H9 (cell line): ENCODE measurements around the gene ARAP1. TPM values are rescaled to one million over a fixed set of nuclear protein-coding genes. Genes with fewer than 3 reads are reported as not detected.

Source experiments
- DNase-seq: peaks from one replicate; pipeline ENCODE4 v3.0.0-alpha.2; 2017
- H2AFZ ChIP-seq: one replicate; pipeline ENCODE4 v1.6.1; 2013; ENCODE audit warnings: mild to moderate bottlenecking, low read length, control low read depth, moderate library complexity
- H2AK5ac ChIP-seq: 2 replicates; pipeline ENCODE4 v1.6.1; 2013; ENCODE audit warnings: low read length, control low read depth, mixed read lengths; ENCODE audit not compliant: insufficient read length
- H2BK120ac ChIP-seq: one replicate; pipeline ENCODE4 v1.6.1; 2013; ENCODE audit warnings: low read depth, mild to moderate bottlenecking, low read length, control low read depth, inconsistent platforms; ENCODE audit not compliant: poor library complexity, severe bottlenecking
- H2BK12ac ChIP-seq: 2 replicates; pipeline ENCODE4 v1.6.1; 2013; ENCODE audit warnings: low read length, control low read depth, mixed read lengths, low read depth; ENCODE audit not compliant: insufficient read length
- H2BK15ac ChIP-seq: 2 replicates; pipeline ENCODE4 v1.6.1; 2013; ENCODE audit warnings: low read depth, low read length, control low read depth
- H2BK20ac ChIP-seq: one replicate; pipeline ENCODE4 v1.6.1; 2013; ENCODE audit warnings: low read depth, mild to moderate bottlenecking, low read length, control low read depth, inconsistent platforms; ENCODE audit not compliant: poor library complexity, severe bottlenecking
- H2BK5ac ChIP-seq: 2 replicates; pipeline ENCODE4 v1.6.1; 2013; ENCODE audit warnings: low read length, control low read depth, mixed read lengths; ENCODE audit not compliant: insufficient read length
- H3K14ac ChIP-seq: 2 replicates; pipeline ENCODE4 v1.6.1; 2013; ENCODE audit warnings: low read length, control low read depth; ENCODE audit not compliant: insufficient read depth
- H3K18ac ChIP-seq: 2 replicates; pipeline ENCODE4 v1.6.1; 2013; ENCODE audit warnings: low read depth, mild to moderate bottlenecking, mixed read lengths, low read length, control low read depth; ENCODE audit not compliant: insufficient read length
- H3K23ac ChIP-seq: 2 replicates; pipeline ENCODE4 v1.6.1; 2013; ENCODE audit warnings: low read length, control low read depth, mixed read lengths, low read depth; ENCODE audit not compliant: insufficient read length
- H3K23me2 ChIP-seq: 2 replicates; pipeline ENCODE4 v1.6.1; 2013; ENCODE audit warnings: low read depth, mild to moderate bottlenecking, mixed read lengths, low read length, control low read depth; ENCODE audit not compliant: insufficient read length, poor library complexity, severe bottlenecking
- H3K27ac ChIP-seq: 2 replicates; pipeline ENCODE4 v1.5.1; 2013; ENCODE audit warnings: low read length, control low read depth, mixed read lengths, low read depth; ENCODE audit not compliant: insufficient read length
- H3K27me3 ChIP-seq: 2 replicates; pipeline ENCODE4 v1.6.1; 2013; ENCODE audit warnings: low read length, control low read depth, inconsistent platforms; ENCODE audit not compliant: insufficient read depth
- H3K4ac ChIP-seq: 2 replicates; pipeline ENCODE4 v1.6.1; 2013; ENCODE audit warnings: low read depth, mild to moderate bottlenecking, control low read depth, inconsistent platforms, low read length, moderate library complexity
- H3K4me1 ChIP-seq: 2 replicates; pipeline ENCODE4 v1.6.1; 2013; ENCODE audit warnings: low read length, control low read depth, inconsistent platforms; ENCODE audit not compliant: insufficient read depth
- H3K4me2 ChIP-seq: 2 replicates; pipeline ENCODE4 v1.6.1; 2013; ENCODE audit warnings: low read length, control low read depth, mixed read lengths; ENCODE audit not compliant: insufficient read length, insufficient read depth
- H3K56ac ChIP-seq: 2 replicates; pipeline ENCODE4 v1.6.1; 2013; ENCODE audit warnings: low read depth, mild to moderate bottlenecking, mixed read lengths, low read length, control low read depth; ENCODE audit not compliant: insufficient read length
- H3K79me1 ChIP-seq: 2 replicates; pipeline ENCODE4 v1.6.1; 2013; ENCODE audit warnings: low read depth, mild to moderate bottlenecking, moderate library complexity, low read length, control low read depth, inconsistent platforms; ENCODE audit not compliant: insufficient read depth, poor library complexity, severe bottlenecking
- H3K79me2 ChIP-seq: 2 replicates; pipeline ENCODE4 v1.6.1; 2013; ENCODE audit warnings: low read length, control low read depth, inconsistent platforms; ENCODE audit not compliant: insufficient read depth
- H3K9ac ChIP-seq: 2 replicates; pipeline ENCODE4 v1.6.1; 2013; ENCODE audit warnings: low read length, control low read depth, mixed read lengths; ENCODE audit not compliant: insufficient read length; ENCODE audit errors: extremely low read depth
- H3K9me3 ChIP-seq: one replicate; pipeline ENCODE4 v1.6.1; 2013; ENCODE audit warnings: low read depth, low read length, inconsistent platforms; ENCODE audit not compliant: control insufficient read depth
- H3T11ph ChIP-seq: one replicate; pipeline ENCODE4 v1.6.1; 2013; ENCODE audit warnings: mild to moderate bottlenecking, low read length, control low read depth, inconsistent platforms
- H4K20me1 ChIP-seq: one replicate; pipeline ENCODE4 v1.6.1; 2013; ENCODE audit not compliant: control insufficient read depth, insufficient read length, insufficient read depth
- H4K5ac ChIP-seq: 2 replicates; pipeline ENCODE4 v1.6.1; 2013; ENCODE audit warnings: low read depth, mild to moderate bottlenecking, mixed read lengths, low read length, control low read depth; ENCODE audit not compliant: insufficient read length
- H4K8ac ChIP-seq: replicated peaks from 2 replicates; pipeline ENCODE4 v1.6.1; 2013; ENCODE audit warnings: low read length, control low read depth, mixed read lengths, low read depth; ENCODE audit not compliant: insufficient read length
- H4K91ac ChIP-seq: 2 replicates; pipeline ENCODE4 v1.6.1; 2013; ENCODE audit warnings: low read depth, mild to moderate bottlenecking, moderate library complexity, mixed read lengths, low read length, control low read depth; ENCODE audit not compliant: insufficient read length
- H3K27ac Mint-ChIP-seq, 3 experiments: 2 replicates in 2 of 3; 3 replicates in 1 of 3; pipeline ENCODE4 v1.8.0; 2020 to 2021; ENCODE audit warnings: mixed read lengths in 3 of 3, mild to moderate bottlenecking in 1 of 3, moderate library complexity in 1 of 3
- H3K27me3 Mint-ChIP-seq: 2 replicates; pipeline ENCODE4 v1.8.0; 2021; ENCODE audit warnings: low read depth, mild to moderate bottlenecking, moderate library complexity, mixed read lengths
- H3K36me3 Mint-ChIP-seq, 3 experiments: 2 replicates in 2 of 3; 3 replicates in 1 of 3; pipeline ENCODE4 v1.8.0; 2020 to 2021; ENCODE audit warnings: low read depth in 3 of 3, mixed read lengths in 3 of 3; ENCODE audit not compliant: insufficient read depth in 1 of 3
- H3K4me1 Mint-ChIP-seq, 2 experiments: 2 replicates each; pipeline ENCODE4 v1.8.0; 2020; ENCODE audit warnings: mixed read lengths in 2 of 2
- H3K4me3 Mint-ChIP-seq, 2 experiments: 2 replicates in 1 of 2; 3 replicates in 1 of 2; pipeline ENCODE4 v1.8.0; 2020 to 2021; ENCODE audit warnings: mild to moderate bottlenecking in 2 of 2, mixed read lengths in 2 of 2, moderate library complexity in 1 of 2
- H3K9me3 Mint-ChIP-seq, 2 experiments: 2 replicates in 1 of 2; 3 replicates in 1 of 2; pipeline ENCODE4 v1.8.0; 2020; ENCODE audit warnings: mild to moderate bottlenecking in 2 of 2, mixed read lengths in 2 of 2, moderate library complexity in 1 of 2
- CTCF ChIP-seq: fragments of 200-600 bp; sonication (generic); conservative IDR thresholded peaks from 3 replicates; pipeline ENCODE4 v1.8.0; 2021; ENCODE audit warnings: antibody characterized with exemption, mild to moderate bottlenecking
- WGBS: extraction: QIAGEN DNeasy Blood & Tissue Kit; methylation state at CpG from one replicate; pipeline ENCODE4 v1.1.7; 2013; ENCODE audit warnings: missing lambda C conversion rate, low lambda C conversion rate, mixed read lengths; ENCODE audit not compliant: insufficient read length; ENCODE audit errors: extremely low coverage; 5-methylcytosine and 5-hydroxymethylcytosine counted together
- total RNA-seq: library from RNA; stranded (reverse); gene quantifications from 2 replicates; pipeline ENCODE4 v1.2.1, GENCODE V29; 2021

ARAP1 gene
- total RNA-seq, 1 experiment from 2014 or later = 59.4 TPM

DNA sequence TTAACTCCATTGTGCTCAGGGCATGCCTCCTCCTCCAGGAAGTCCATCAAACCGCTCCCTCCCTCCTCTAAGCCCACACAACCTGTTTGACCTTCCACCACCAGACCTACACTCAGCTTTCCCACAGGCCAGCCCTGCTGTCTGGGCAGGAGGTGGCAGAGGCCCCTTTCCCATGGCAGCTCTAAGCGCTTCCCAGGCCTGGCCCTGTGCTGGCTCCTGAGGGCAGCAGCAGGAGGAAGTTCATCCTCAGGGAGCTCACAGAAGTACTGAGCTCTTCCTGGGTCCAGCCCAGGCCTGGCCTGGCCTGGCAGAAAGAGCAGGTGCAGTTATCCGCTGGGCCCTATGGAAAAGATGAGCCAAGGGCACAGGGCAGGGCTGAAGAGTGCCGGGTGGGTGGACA is 31.4 kb downstream of the ARAP1 start:
- H3K4ac ChIP-seq = no peak overlapping the region
- H3K9me3 ChIP-seq = no peaks in the 10 kb centered on the region
- DNase-seq = no peak
- no peak overlapping the region for H3K27ac ChIP-seq
- H4K91ac ChIP-seq = no peak overlapping the region
- H2BK12ac ChIP-seq = no peak overlapping the region
- H3K23ac ChIP-seq = no peak overlapping the region
- H2BK5ac ChIP-seq = no peak overlapping the region
- Mint-ChIP-seq H3K4me3 (no peak overlapping the region), H3K4me1 (peaks cover 16 to 22% of the 10 kb centered on the region in 2 experiments), H3K36me3 (peaks cover 6 to 19% (median 11%) of the 10 kb centered on the region in 3 experiments; a peak in 4 of 7 replicates), H3K27me3 (no peaks in the 10 kb centered on the region), H3K27ac (peak overlapping the region in 2 of 3 experiments; percentile 26 to 79; a peak in 3 of 7 replicates), H3K9me3 (no peaks in the 10 kb centered on the region)
- no CpG with 5 or more reads among the region's 4 CpGs for WGBS
- H4K8ac ChIP-seq = no peak overlapping the region
- H3K23me2 ChIP-seq = no peaks in the 10 kb centered on the region
- H3K27me3 ChIP-seq = no peaks in the 10 kb centered on the region
- H3K9ac ChIP-seq = no peak overlapping the region
- no peak for TF ChIP-seq CTCF
- no peak overlapping the region for H2BK15ac ChIP-seq
- H3K79me2 ChIP-seq = peaks cover 9% of the 10 kb centered on the region; the same call in 1 of the 2 replicates
- peaks cover 3% of the 10 kb centered on the region for H4K20me1 ChIP-seq
- H2BK120ac ChIP-seq = no peak overlapping the region
- no peak overlapping the region for H2AFZ ChIP-seq
- no peak overlapping the region for H3K56ac ChIP-seq
- H3K18ac ChIP-seq = no peak overlapping the region
- H2BK20ac ChIP-seq = no peak overlapping the region
- H2AK5ac ChIP-seq = no peak overlapping the region
- H3K79me1 ChIP-seq = peaks cover 8% of the 10 kb centered on the region
- H3K4me1 ChIP-seq = no peaks in the 10 kb centered on the region
- H4K5ac ChIP-seq = no peak overlapping the region
- no peak overlapping the region for H3K4me2 ChIP-seq
- H3K14ac ChIP-seq = no peak overlapping the region
- H3T11ph ChIP-seq = no peak overlapping the region
